Muscle of back (tissue), 11 donors: ENCODE data around the gene MAP3K2. TPM values are rescaled to one million over a fixed set of nuclear protein-coding genes. Genes with fewer than 3 reads are reported as not detected.

Experiments used
- DNase-seq, 3 donors: peaks; one replicate each; pipeline versions ENCODE4 v3.0.0 to v3.0.0-alpha.2; 2013
- polyA plus RNA-seq, 10 donors: library from polyadenylated mRNA; unstranded; fragments of 120-200 nt; gene quantifications; one replicate each; pipeline ENCODE4 v1.2.1, GENCODE V29; 2013; ENCODE audit not compliant: insufficient read length in 10 of 10

Gene MAP3K2
- polyA plus RNA-seq, 10 donors = 13.1 to 20.1 (median 17.4) TPM

DNA sequence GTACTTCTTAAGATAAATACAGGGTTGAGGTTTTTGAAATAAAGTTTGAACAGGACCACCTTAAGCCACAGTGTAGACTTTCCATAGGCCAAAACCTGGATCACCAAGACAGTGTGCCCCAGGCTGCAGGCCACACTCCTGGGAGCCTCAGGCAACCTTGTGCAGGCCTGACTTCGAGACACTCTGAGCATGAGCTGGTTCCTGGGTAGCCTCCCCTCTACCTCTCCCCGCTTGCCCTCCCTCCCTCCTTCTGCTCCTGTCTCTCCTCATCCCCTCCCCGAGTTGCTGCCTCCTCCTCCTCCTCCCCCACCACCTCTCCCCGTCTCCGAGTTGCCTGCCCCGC is 19.9 kb upstream of the MAP3K2 start:
- DNase-seq = no peak

- DNase-seq = no peak
Observed at GRCh38 chr2:127407091-127407490, 19.3 kb upstream of the MAP3K2 start.

- no peak for DNase-seq
Observed at GRCh38 chr2:127406454-127406853, 18.7 kb upstream of the MAP3K2 start.

- no peak for DNase-seq
Observed at GRCh38 chr2:127405255-127405610, 17.5 kb upstream of the MAP3K2 start.

DNA sequence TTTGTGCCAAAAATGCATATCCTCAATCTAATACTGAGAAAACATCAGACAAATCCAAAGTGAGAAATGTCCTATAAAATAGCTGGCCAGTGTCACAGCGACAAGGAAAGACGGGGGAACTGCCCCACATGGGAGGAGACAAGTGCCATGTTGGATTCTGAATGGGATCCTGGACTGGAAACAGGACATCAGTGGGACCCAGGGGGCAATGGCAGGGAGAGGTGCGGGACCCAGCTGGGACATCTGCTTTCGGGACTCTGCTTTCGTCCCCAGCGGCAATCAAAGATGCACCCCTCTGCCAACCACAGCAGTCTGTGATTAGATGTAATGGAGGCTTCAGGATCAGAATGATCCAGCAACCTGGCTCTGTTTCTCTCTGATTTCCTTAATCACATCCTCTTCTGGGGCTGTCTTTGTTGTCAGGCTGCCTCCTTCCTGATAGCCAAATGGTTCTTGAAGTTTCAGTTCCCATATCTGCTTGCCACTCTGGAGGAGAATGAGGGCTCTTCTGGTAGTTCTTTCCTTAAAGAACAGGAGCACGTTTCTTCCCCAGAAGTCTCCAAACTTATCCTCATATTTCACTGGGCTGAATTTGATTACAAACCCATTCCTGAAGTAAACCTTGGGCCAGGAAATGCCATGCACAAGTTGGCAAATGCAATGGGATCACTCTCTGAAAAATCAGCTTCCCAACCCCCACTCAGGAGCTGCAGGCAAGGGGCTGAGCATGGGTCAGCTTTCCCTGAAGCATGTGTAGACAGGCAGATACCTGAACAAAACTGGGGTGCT is 16.9 kb upstream of the MAP3K2 start:
- DNase-seq = no peak

- DNase-seq = no peak
Observed at GRCh38 chr2:127403460-127403859, 15.7 kb upstream of the MAP3K2 start.

DNA sequence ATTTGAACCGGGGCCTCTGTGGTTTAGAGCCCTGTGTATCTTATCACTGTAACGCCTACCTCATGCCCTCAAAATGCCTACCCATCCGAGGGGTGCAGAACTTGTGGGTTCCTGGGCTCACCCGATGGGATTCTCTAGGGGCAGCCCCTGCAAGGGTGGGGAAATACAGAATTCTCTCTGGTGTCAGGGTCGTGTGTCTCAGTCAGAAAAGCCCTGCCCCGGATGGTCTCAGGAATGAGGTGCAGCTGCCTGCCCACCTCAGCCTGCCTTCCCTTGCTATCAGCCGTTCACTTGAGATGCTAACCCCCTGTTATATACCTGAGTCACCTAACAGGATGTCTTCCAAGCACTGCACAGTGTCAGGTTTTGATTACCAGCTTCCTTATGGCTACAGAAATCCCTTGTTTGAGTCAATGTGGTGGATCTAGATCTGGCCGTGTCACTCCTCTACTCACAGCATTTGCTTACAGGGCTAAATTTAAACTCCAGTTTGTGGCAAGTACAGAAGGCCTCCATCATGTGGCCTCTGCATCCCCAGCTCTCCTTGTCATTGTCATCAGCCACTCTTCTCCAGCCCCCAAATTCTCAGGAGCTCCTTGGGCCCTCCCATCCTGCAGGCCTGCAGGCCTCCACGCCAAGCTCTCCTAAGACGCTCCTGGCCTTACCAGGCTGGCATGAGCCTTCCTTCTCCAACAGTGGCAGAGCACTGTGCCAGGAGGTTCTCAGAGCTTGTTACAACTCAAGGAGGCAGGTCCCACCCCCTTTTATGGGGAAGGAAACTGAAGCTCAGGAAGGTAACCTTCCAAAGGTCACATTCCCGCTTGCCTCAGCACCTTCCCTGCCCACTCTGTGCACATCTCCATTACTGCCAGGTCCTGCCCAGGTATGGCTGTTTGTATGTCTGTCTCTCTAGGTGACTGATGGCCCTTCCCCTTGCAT is 14.3 kb upstream of the MAP3K2 start:
- DNase-seq = no peak

GRCh38 chr2:127400897-127401756 is 13.4 kb upstream of the MAP3K2 start:
- DNase-seq = peak in 2 of 3 donors; percentile 72 to 85

- DNase-seq = no peak
Observed at GRCh38 chr2:127400533-127400896, 12.7 kb upstream of the MAP3K2 start.

DNA sequence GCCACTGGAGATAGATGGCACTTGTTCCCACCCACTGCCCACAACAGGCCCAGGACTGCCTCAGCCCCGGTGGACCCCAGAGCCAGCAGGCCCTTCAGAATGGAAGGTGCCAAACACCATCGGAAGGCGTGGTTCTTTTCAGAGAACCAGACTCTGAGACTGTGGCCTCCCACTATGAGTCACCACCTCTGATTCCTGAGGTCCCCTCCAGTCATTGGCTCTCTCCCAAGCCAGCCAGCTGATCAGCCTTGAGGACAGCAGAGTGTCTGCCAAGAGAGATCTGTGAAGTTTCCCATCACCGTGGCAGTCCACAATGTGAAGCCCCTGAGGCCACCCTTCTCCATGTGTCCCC is 10.4 kb upstream of the MAP3K2 start:
- DNase-seq = peak; percentile 69 to 87 (median 73)

- DNase-seq = no peak
Observed at GRCh38 chr2:127397568-127398238, 9.9 kb upstream of the MAP3K2 start.

- DNase-seq = no peak
Observed at GRCh38 chr2:127394492-127394891, 6.7 kb upstream of the MAP3K2 start.

DNA sequence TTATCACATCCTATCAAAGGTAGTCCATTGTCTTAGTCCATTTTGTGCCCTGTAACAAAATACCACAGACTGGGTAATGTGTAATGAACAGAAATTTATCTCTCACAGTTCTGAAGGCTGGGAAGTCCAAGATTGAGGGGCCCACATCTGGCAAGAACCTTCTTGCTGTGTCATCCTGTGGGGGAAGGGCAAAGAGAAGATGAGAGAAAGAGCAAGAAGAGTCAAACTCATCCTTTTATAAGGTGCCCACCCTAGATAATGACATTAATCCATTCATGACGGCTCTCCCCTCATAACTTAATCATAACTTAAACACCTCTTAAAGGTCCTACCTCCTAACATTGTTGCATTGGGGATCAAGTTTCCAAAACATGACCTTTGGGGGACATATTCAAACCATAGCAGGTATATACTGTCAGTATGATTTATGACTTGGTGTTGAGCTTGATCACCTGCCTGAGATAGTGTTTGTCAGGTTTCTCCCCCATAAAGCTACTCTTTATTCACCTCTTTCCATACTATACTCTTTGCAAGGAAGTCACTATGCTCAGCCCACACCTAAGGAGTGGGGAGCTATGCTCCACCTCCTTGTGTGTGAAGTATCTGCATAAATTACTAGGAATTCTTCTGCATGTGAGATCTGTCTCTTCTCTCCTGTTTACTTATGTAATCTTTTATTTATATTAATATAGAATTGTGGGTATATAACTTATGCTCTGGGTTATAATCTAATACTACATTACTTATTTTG is 5.2 kb upstream of the MAP3K2 start:
- no peak for DNase-seq

- DNase-seq = no peak
Observed at GRCh38 chr2:127392133-127392827, 4.5 kb upstream of the MAP3K2 start.

GRCh38 chr2:127389778-127390435 is 2.1 kb upstream of the MAP3K2 start:
- no peak for DNase-seq

DNA sequence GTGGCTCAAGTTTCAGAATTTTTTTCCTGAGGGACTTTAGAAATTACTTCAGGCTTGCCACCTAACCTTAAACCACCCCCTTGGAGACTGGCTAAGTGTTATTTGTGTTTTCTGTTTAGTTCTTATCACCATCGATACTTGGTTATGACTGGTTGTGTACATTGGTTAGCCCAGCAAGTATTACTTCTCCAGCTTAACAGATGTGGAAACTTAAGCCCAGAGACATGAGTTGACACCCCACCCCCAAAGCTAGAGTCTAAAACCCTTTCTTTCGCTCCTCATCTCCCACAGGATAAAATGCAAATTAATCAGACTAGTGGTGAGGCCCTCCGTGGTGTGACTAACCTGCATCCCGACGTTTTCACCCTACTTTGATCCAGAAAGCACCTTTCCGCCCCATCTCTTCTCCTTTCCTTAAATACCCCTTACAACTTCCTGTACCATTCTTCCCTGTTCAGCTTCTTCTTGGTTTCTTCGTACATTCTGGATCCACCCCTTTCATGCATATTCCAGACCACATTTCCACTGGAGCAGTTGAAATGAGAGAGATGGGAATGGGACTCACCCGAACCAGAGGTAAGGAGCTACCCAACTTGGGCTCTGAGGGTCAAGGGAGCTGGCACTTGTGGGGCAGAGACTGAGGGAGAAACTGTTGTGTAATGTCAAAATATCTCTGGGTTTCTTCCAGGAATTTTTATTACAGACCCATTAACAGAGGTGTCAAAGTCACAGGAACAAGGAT is 819 bp upstream of the MAP3K2 start:
- DNase-seq = no peak

- peak; percentile 86 to 95 (median 88) for DNase-seq
Observed at GRCh38 chr2:127386764-127387654, 766 bp downstream of the MAP3K2 start.

GRCh38 chr2:127386246-127386645 is 1.5 kb downstream of the MAP3K2 start:
- no peak for DNase-seq
